GM12878 (cell line): Measurements from ENCODE around the gene USP37. TPM values are rescaled to one million over a fixed set of nuclear protein-coding genes. Genes with fewer than 3 reads are reported as not detected.

Source experiments
- ATAC-seq: fragments of 200-7000 bp; cut with Tn5 transposase; 3 replicates; pipeline ENCODE4 v1.9.1; 2020; ENCODE audit warnings: mild to moderate bottlenecking, moderate library complexity
- Bru-seq: library from RNA; stranded (reverse); fragments of 400-500 nt; gene quantifications from one replicate; lab custom pipeline; 2021; lab: Mats Ljungman, UMichigan
- BruChase-seq, 2 experiments: library from RNA; stranded (reverse); fragments of 400-500 nt; gene quantifications; one replicate each; lab custom pipeline; 2021; lab: Mats Ljungman, UMichigan
- BruUV-seq: library from RNA; stranded (reverse); fragments of 400-500 nt; replicated peaks from 2 replicates; lab custom pipeline; 2021; lab: Mats Ljungman, UMichigan
- CTCF ChIA-PET: fragments of 300-600 bp; sonication (Branson Sonifier 250); formaldehyde crosslinking; extraction: SDS; loops from one replicate; lab custom pipeline; 2021; ENCODE audit warnings: inconsistent platforms; lab: Yijun Ruan, JAX
- POLR2A ChIA-PET: fragments of 350-600 bp; formaldehyde crosslinking; extraction: SDS; loops from one replicate; lab custom pipeline; 2021; ENCODE audit warnings: inconsistent platforms; lab: Charles Lee
- RAD21 ChIA-PET: fragments of 300-600 bp; sonication (Branson Sonifier 250); formaldehyde crosslinking; loops from one replicate; lab custom pipeline; 2023; ENCODE audit warnings: antibody characterized with exemption; ENCODE audit not compliant: unreplicated experiment; lab: Charles Lee
- SMC1A ChIA-PET: fragments of 300-600 bp; sonication (Branson Sonifier 250); formaldehyde crosslinking; loops from one replicate; lab custom pipeline; 2023; ENCODE audit not compliant: unreplicated experiment, uncharacterized antibody; lab: Charles Lee
- DNase-seq: peaks from one replicate; pipeline ENCODE4 v3.0.0-alpha.2; 2011; ENCODE audit warnings: low read depth, low spot score
- FAIRE-seq: peaks from 3 replicates; lab custom pipeline; 2011; peaks lifted over from hg19 to GRCh38; lab: Jason Lieb, UNC
- H2AFZ ChIP-seq: 2 replicates; pipeline ENCODE4 v1.6.0; 2011; ENCODE audit warnings: low read depth, low read length, control low read depth; ENCODE audit not compliant: control insufficient read depth
- H3K27ac ChIP-seq: 2 replicates; pipeline ENCODE4 v1.5.1; 2011; ENCODE audit warnings: control low read depth; ENCODE audit not compliant: control insufficient read depth, insufficient read depth
- H3K27me3 ChIP-seq, 2 experiments: replicated peaks in 1 of 2; 2 replicates each; pipeline versions ENCODE4 v1.6.0 to v1.6.1; 2011; ENCODE audit warnings: low read length in 1 of 2; ENCODE audit not compliant: control insufficient read depth in 2 of 2, insufficient read depth in 2 of 2
- H3K36me3 ChIP-seq, 2 experiments: 2 replicates each; pipeline ENCODE4 v1.5.1; 2011; ENCODE audit warnings: low read length in 1 of 2; ENCODE audit not compliant: control insufficient read depth in 2 of 2, insufficient read depth in 2 of 2
- H3K4me1 ChIP-seq: 2 replicates; pipeline ENCODE4 v1.6.1; 2011; ENCODE audit warnings: mild to moderate bottlenecking, low read length, moderate library complexity, mixed read lengths; ENCODE audit not compliant: control insufficient read depth, insufficient read depth
- H3K4me2 ChIP-seq: 2 replicates; pipeline ENCODE4 v1.6.0; 2011; ENCODE audit warnings: control low read depth; ENCODE audit not compliant: control insufficient read depth, insufficient read depth
- H3K4me3 ChIP-seq: fragments of 200-600 bp; sonication (generic); 2 replicates; pipeline ENCODE4 v1.5.1; 2016
- H3K79me2 ChIP-seq: 2 replicates; pipeline ENCODE4 v1.6.0; 2011; ENCODE audit warnings: low read length; ENCODE audit not compliant: control insufficient read depth, insufficient read depth
- H3K9ac ChIP-seq: 2 replicates; pipeline ENCODE4 v1.8.0; 2011; ENCODE audit warnings: low read length, control low read depth, mixed read lengths; ENCODE audit not compliant: control insufficient read depth, insufficient read depth
- H3K9me3 ChIP-seq: replicated peaks from 3 replicates; pipeline ENCODE4 v1.5.1; 2011; ENCODE audit warnings: mild to moderate bottlenecking, low read length; ENCODE audit not compliant: control insufficient read depth, insufficient read depth
- H4K20me1 ChIP-seq: 2 replicates; pipeline ENCODE4 v1.6.0; 2011; ENCODE audit not compliant: control insufficient read depth, insufficient read depth
- EGR1 ChIP-seq, 2 experiments: IDR thresholded peaks; 1 replicate in 1 of 2; 2 replicates in 1 of 2; pipeline ENCODE4 v1.6.1; 2011 to 2012; ENCODE audit warnings: low read depth in 2 of 2, low read length in 2 of 2, borderline replicate concordance in 1 of 2, mild to moderate bottlenecking in 1 of 2, moderate library complexity in 1 of 2
- ELK1 ChIP-seq: IDR thresholded peaks from 2 replicates; pipeline ENCODE4 v1.6.1; 2012; ENCODE audit warnings: low read depth, low read length, improper control_type of control experiment
- PAX5 ChIP-seq: IDR thresholded peaks from 2 replicates; pipeline ENCODE4 v1.6.1; 2011; ENCODE audit warnings: low read depth, low read length, borderline replicate concordance
- RB1 ChIP-seq: fragments of 450-650 bp; formaldehyde crosslinking; IDR thresholded peaks from 2 replicates; pipeline ENCODE4 v1.6.1; 2017; ENCODE audit warnings: mild to moderate bottlenecking, borderline replicate concordance
- SIX5 ChIP-seq: IDR thresholded peaks from 2 replicates; pipeline ENCODE4 v1.6.1; 2011; ENCODE audit warnings: mild to moderate bottlenecking, low read depth, low read length, moderate library complexity; ENCODE audit not compliant: severe bottlenecking
- SREBF2 ChIP-seq: IDR thresholded peaks from 2 replicates; pipeline ENCODE4 v1.6.1; 2012; ENCODE audit warnings: mild to moderate bottlenecking, low read length
- STAT1 ChIP-seq: fragments of 450-650 bp; conservative IDR thresholded peaks from 2 replicates; pipeline ENCODE4 v1.6.1; 2014; ENCODE audit warnings: antibody characterized with exemption, mild to moderate bottlenecking
- TCF12 ChIP-seq: IDR thresholded peaks from 2 replicates; pipeline ENCODE4 v1.6.1; 2011; ENCODE audit warnings: low read depth, mild to moderate bottlenecking, low read length
- TCF7 ChIP-seq: IDR thresholded peaks from 2 replicates; pipeline ENCODE4 v1.6.1; 2014; ENCODE audit warnings: antibody characterized with exemption, borderline replicate concordance
- ZNF207 ChIP-seq: fragments of 450-650 bp; IDR thresholded peaks from 2 replicates; pipeline ENCODE4 v1.6.1; 2014; ENCODE audit warnings: antibody characterized with exemption, mild to moderate bottlenecking, borderline replicate concordance
- WGBS: methylation state at CpG from one replicate; pipeline ENCODE4 v1.1.6; 2016; ENCODE audit warnings: low lambda C conversion rate; ENCODE audit not compliant: insufficient replicate concordance, insufficient coverage; ENCODE audit errors: missing lambda C conversion rate; 5-methylcytosine and 5-hydroxymethylcytosine counted together
- in situ Hi-C: fragments of 300-500 bp; cut with MboI; formaldehyde crosslinking; loops from 9 replicates; pipeline ENCODE4 v1.14.3; 2018; ENCODE audit warnings: mixed read lengths
- intact Hi-C: fragments of 100-400 bp; cut with micrococcal nuclease; formaldehyde crosslinking; loops from one replicate; pipeline ENCODE4 v1.14.2; 2022; ENCODE audit not compliant: unreplicated experiment
- long read RNA-seq, 2 experiments: library from polyadenylated mRNA; unstranded; transcript quantifications; one replicate each; pipeline ENCODE4 v2.0.0, GENCODE V29; 2019 to 2020
- polyA minus RNA-seq, 3 experiments: library from RNA; depleted of rRNA, polyadenylated mRNA; stranded (reverse); fragments of >200 nt; gene quantifications; 2 replicates each; pipeline ENCODE4 v1.2.3, GENCODE V29; 2011
- polyA plus RNA-seq, 11 experiments: library from polyadenylated mRNA; depleted of rRNA in 4 of 11; unstranded in 6 of 11; stranded (reverse) in 5 of 11; fragments of >200 nt; fragmentation: Nextera tagmentation in 4 of 11; fragmentation: Illumina TruSeq in 1 of 11; extraction: Ambion mirVana in 4 of 11; extraction: Trizol in 1 of 11; gene quantifications; 1 replicate in 1 of 11; 2 replicates in 10 of 11; pipeline versions ENCODE4 v1.2.1 to v1.2.3, GENCODE V29; 2011 to 2016; ENCODE audit warnings: inconsistent platforms in 2 of 11, missing spikeins in 2 of 11, low read depth in 1 of 11
- total RNA-seq, 4 experiments: library from RNA; depleted of rRNA in 3 of 4; stranded (reverse); fragments of >200 nt in 3 of 4; fragmentation: Illumina TruSeq in 1 of 4; extraction: Trizol in 1 of 4; gene quantifications; 2 replicates each; pipeline versions ENCODE4 v1.2.1 to v1.2.3, GENCODE V29; 2013 to 2021
- TF ChIP-seq, protein P1 (sequence below): fragments of 450-650 bp; IDR thresholded peaks from 2 replicates; pipeline ENCODE4 v1.6.1; 2016; ENCODE audit warnings: mild to moderate bottlenecking

The USP37 gene, protein sequence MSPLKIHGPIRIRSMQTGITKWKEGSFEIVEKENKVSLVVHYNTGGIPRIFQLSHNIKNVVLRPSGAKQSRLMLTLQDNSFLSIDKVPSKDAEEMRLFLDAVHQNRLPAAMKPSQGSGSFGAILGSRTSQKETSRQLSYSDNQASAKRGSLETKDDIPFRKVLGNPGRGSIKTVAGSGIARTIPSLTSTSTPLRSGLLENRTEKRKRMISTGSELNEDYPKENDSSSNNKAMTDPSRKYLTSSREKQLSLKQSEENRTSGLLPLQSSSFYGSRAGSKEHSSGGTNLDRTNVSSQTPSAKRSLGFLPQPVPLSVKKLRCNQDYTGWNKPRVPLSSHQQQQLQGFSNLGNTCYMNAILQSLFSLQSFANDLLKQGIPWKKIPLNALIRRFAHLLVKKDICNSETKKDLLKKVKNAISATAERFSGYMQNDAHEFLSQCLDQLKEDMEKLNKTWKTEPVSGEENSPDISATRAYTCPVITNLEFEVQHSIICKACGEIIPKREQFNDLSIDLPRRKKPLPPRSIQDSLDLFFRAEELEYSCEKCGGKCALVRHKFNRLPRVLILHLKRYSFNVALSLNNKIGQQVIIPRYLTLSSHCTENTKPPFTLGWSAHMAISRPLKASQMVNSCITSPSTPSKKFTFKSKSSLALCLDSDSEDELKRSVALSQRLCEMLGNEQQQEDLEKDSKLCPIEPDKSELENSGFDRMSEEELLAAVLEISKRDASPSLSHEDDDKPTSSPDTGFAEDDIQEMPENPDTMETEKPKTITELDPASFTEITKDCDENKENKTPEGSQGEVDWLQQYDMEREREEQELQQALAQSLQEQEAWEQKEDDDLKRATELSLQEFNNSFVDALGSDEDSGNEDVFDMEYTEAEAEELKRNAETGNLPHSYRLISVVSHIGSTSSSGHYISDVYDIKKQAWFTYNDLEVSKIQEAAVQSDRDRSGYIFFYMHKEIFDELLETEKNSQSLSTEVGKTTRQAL
- 66.0 and 67.0 TPM in 2 replicates for total RNA-seq (2013; cell fraction: nucleolus; rRNA removed)
- 9.7 and 10.2 TPM in 2 replicates for total RNA-seq (2014; rRNA removed)
- 16.0 and 16.3 TPM in 2 replicates for total RNA-seq (2014; rRNA removed; fragmentation: Illumina TruSeq; extraction: Trizol)
- 15.6 and 18.6 TPM in 2 replicates for total RNA-seq (2021)
- 3.5 TPM for polyA plus RNA-seq (2011; ENCODE audit: low read depth)
- 14.4 and 23.6 TPM in 2 replicates for polyA plus RNA-seq (2011; rRNA removed)
- 5.0 and 5.7 TPM in 2 replicates for polyA plus RNA-seq (2011; cell fraction: cytosol; rRNA removed)
- 10.8 and 10.9 TPM in 2 replicates for polyA plus RNA-seq (2011; cell fraction: nucleus; rRNA removed)
- polyA plus RNA-seq (2012): 5.1 and 6.6 TPM in 2 replicates
- 10.2 and 12.5 TPM in 2 replicates for polyA plus RNA-seq (2014; fragmentation: Illumina TruSeq; extraction: Trizol)
- polyA plus RNA-seq (2014; fragmentation: Nextera tagmentation; extraction: Ambion mirVana): 1 to 10 TPM; 2.8 to 4.1 TPM
- polyA plus RNA-seq (2014; rRNA removed): 5.7 and 6.6 TPM in 2 replicates
- 10 to 100 TPM; 10.7 to 10.8 TPM for polyA plus RNA-seq (2016; fragmentation: Nextera tagmentation; extraction: Ambion mirVana)
- polyA minus RNA-seq (2011; rRNA and poly(A)+ RNA removed): 24.2 and 25.4 TPM in 2 replicates
- polyA minus RNA-seq (2011; cell fraction: cytosol; rRNA and poly(A)+ RNA removed): 9.9 and 11.7 TPM in 2 replicates
- 18.5 and 19.8 TPM in 2 replicates for polyA minus RNA-seq (2011; cell fraction: nucleus; rRNA and poly(A)+ RNA removed)
- percentile 79 among the genes with signal in this experiment for Bru-seq, nascent RNA
- percentile 74 among the genes with signal in this experiment for BruChase-seq, experiment 1, labeled RNA remaining after a 6-hour chase
- percentile 80 among the genes with signal in this experiment for BruChase-seq, experiment 2, labeled RNA remaining after a 2-hour chase
- long read RNA-seq, experiment 1, partial matches to known transcripts: 1 of 4 reads
- long read RNA-seq, experiment 1, other reads (novel, unspliced or antisense): 3 of 4 reads
- long read RNA-seq, experiment 2, partial matches to known transcripts: 21 of 64 reads
- long read RNA-seq, experiment 2, other reads (novel, unspliced or antisense): 43 of 64 reads

GRCh38 chr2:218568190-218569037 is at the start of gene USP37, which contains the start of gene CNOT9:
Gene USP37 (minus strand): TSS chr2:218568351. CDS start chr2:218558653, 9,698 bp downstream.
Gene CNOT9 (plus strand): TSS chr2:218568839. CDS start chr2:218568955, 116 bp downstream.
- Histone ChIP-seq H3K36me3 (peaks cover 0 to 8% of the 10 kb centered on the region in 2 experiments; a peak in 2 of 4 replicates), H4K20me1 (no peaks in the 10 kb centered on the region), H3K79me2 (peaks cover 94% of the 10 kb centered on the region), H3K27me3 (no peaks in the 10 kb centered on the region), H3K4me2 (peak within 1 kb of the TSS; percentile 96), H2AFZ (peak within 1 kb of the TSS; percentile 98), H3K4me1 (peaks cover 8% of the 10 kb centered on the region; the same call in 1 of the 2 replicates), H3K4me3 (peak within 1 kb of the TSS; percentile 95), H3K9ac (peak within 1 kb of the TSS; percentile 83), H3K27ac (peak within 1 kb of the TSS; percentile 98), H3K9me3 (no peaks in the 10 kb centered on the region)
- peak; percentile 94 for DNase-seq
- POLR2A ChIA-PET: interaction anchor here (0.7 to 1.1 kb wide), 3 partner anchors 10 to 91 kb away, joined by 3 to 6 read pairs (median 4); partner anchors contain the start of genes BCS1L and ZNF142
- BruUV-seq: no TSS peak
- intact Hi-C loops: loop anchor here (1.0 to 5.0 kb wide), 4 partner anchors 51 to 328 kb away; partner anchors contain the start of genes AAMP, CTDSP1 and PNKD
- in situ Hi-C loops: no loop called here
- FAIRE-seq: peak; percentile 91
- SMC1A ChIA-PET: interaction anchor here (1.0 kb wide), 1 partner anchor 91 kb away, joined by 3 read pairs; the partner anchor contains the start of genes BCS1L and ZNF142
- RAD21 ChIA-PET: no interaction called here
- CTCF ChIA-PET: interaction anchor here (1.4 to 1.8 kb wide), 2 partner anchors 11 to 80 kb away, joined by 3 read pairs; no protein-coding TSS in a partner anchor
- peak; percentile 84 for ATAC-seq
- WGBS: 2% methylated on average over 66 of the region's 77 CpGs
- TF ChIP-seq ZNF207 (peak; percentile 87), TCF12 (0 out of 2 replicates have a peak, but pooled peaks have one; percentile 21), RB1 (peak; percentile 98), ELK1 (no peak; the same call in 1 of the 2 replicates), SIX5 (peak; percentile 30), STAT1 (peak; percentile 79; the same call in 1 of the 2 replicates), PAX5 (0 out of 2 replicates have a peak, but pooled peaks have one; percentile 2), SREBF2 (no peak), TCF7 (no peak), EGR1 (IDR thresholded peaks at IDR 0.05; ENCODE audit: borderline replicate concordance in 1 of 2, low read depth in 2 of 2, low read length in 2 of 2) (peak; percentile 86 to 93)
- TF ChIP-seq, protein P1, sequence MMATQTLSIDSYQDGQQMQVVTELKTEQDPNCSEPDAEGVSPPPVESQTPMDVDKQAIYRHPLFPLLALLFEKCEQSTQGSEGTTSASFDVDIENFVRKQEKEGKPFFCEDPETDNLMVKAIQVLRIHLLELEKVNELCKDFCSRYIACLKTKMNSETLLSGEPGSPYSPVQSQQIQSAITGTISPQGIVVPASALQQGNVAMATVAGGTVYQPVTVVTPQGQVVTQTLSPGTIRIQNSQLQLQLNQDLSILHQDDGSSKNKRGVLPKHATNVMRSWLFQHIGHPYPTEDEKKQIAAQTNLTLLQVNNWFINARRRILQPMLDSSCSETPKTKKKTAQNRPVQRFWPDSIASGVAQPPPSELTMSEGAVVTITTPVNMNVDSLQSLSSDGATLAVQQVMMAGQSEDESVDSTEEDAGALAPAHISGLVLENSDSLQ: peak; percentile 87
